Stimulated activated CD8-positive, alpha-beta memory T cell treated with anti-CD3 and anti-CD28 coated beads, Interleukin-12 subunit alpha, Interleukin-12 subunit beta, amount 100 ng/mL, for 24 hours (primary cell): ENCODE measurements around the gene MYL6B.

Experiments used
- DNase-seq: peaks from one replicate; pipeline ENCODE4 v3.0.0-alpha.2; 2020; ENCODE audit errors: extremely low read depth

Gene MYL6B

GRCh38 chr12:56122637-56123036, 29.8 kb upstream of the MYL6B start:
- no peak for DNase-seq

- DNase-seq: no peak
Observed at GRCh38 chr12:56124133-56124532, 28.3 kb upstream of the MYL6B start.

- no peak for DNase-seq
Observed at GRCh38 chr12:56126732-56127239, 25.6 kb upstream of the MYL6B start.

GRCh38 chr12:56127485-56127887, 24.9 kb upstream of the MYL6B start:
- DNase-seq: no peak

GRCh38 chr12:56127888-56128669, 24.3 kb upstream of the MYL6B start, which contains the start of gene ESYT1:
Gene ESYT1, plus strand, starts transcription at chr12:56128267. Its CDS starts 53 bp downstream, at chr12:56128320.
- peak; percentile 90 for DNase-seq

- no peak for DNase-seq
Observed at GRCh38 chr12:56128670-56129205, 23.6 kb upstream of the MYL6B start.

GRCh38 chr12:56129206-56129941, 23.0 kb upstream of the MYL6B start:
- DNase-seq: no peak

- DNase-seq: no peak
Observed at GRCh38 chr12:56129942-56130495, 22.4 kb upstream of the MYL6B start.

GRCh38 chr12:56130876-56131275, 21.5 kb upstream of the MYL6B start:
- no peak for DNase-seq

- DNase-seq: no peak
Observed at GRCh38 chr12:56134897-56135296, 17.5 kb upstream of the MYL6B start.

GRCh38 chr12:56137853-56138571, 14.4 kb upstream of the MYL6B start:
- DNase-seq: no peak

GRCh38 chr12:56141946-56142784, 10.2 kb upstream of the MYL6B start:
- no peak for DNase-seq

GRCh38 chr12:56143217-56143616, 9.2 kb upstream of the MYL6B start:
- no peak for DNase-seq

GRCh38 chr12:56143870-56144269, 8.5 kb upstream of the MYL6B start:
- DNase-seq: no peak

GRCh38 chr12:56145217-56145616, 7.2 kb upstream of the MYL6B start:
- no peak for DNase-seq

- DNase-seq: no peak
Observed at GRCh38 chr12:56146492-56147460, 5.6 kb upstream of the MYL6B start.

GRCh38 chr12:56150563-56150962, 1.8 kb upstream of the MYL6B start:
- DNase-seq: no peak

GRCh38 chr12:56151672-56152131, 685 bp upstream of the MYL6B start:
- DNase-seq: no peak
